WTC11 (cell line): Measurements from ENCODE around the gene ZNF324B.

Experiments
- CTCF ChIP-seq: fragments of 200-600 bp; IDR thresholded peaks from 2 replicates; pipeline ENCODE4 v1.8.0; 2022; ENCODE audit warnings: antibody characterized with exemption
- FOXP4 ChIP-seq: sonication (generic); formaldehyde crosslinking; IDR thresholded peaks from 2 replicates; pipeline ENCODE4 v1.8.0; 2022; ENCODE audit warnings: mild to moderate bottlenecking, missing genetic modification reagents
- JUN ChIP-seq: sonication (generic); formaldehyde crosslinking; IDR thresholded peaks from 2 replicates; pipeline ENCODE4 v1.8.0; 2023; ENCODE audit warnings: mild to moderate bottlenecking, missing genetic modification reagents
- MAX ChIP-seq: sonication (generic); formaldehyde crosslinking; IDR thresholded peaks from 2 replicates; pipeline ENCODE4 v1.8.0; 2022; ENCODE audit warnings: mild to moderate bottlenecking, missing genetic modification reagents
- MLX ChIP-seq: sonication (generic); formaldehyde crosslinking; IDR thresholded peaks from 2 replicates; pipeline ENCODE4 v1.8.1; 2023; ENCODE audit warnings: mild to moderate bottlenecking, missing genetic modification reagents, moderate library complexity
- MYBL2 ChIP-seq: sonication (generic); formaldehyde crosslinking; IDR thresholded peaks from 2 replicates; pipeline ENCODE4 v1.8.1; 2023; ENCODE audit warnings: mild to moderate bottlenecking, moderate library complexity, missing genetic modification reagents
- NR1H2 ChIP-seq: sonication (generic); formaldehyde crosslinking; IDR thresholded peaks from 2 replicates; pipeline ENCODE4 v1.9.0; 2021; ENCODE audit warnings: mild to moderate bottlenecking, moderate library complexity, missing genetic modification reagents
- RELA ChIP-seq: sonication (generic); formaldehyde crosslinking; IDR thresholded peaks from 2 replicates; pipeline ENCODE4 v1.8.1; 2022; ENCODE audit warnings: missing genetic modification reagents, mild to moderate bottlenecking, borderline replicate concordance
- SP1 ChIP-seq: sonication (generic); formaldehyde crosslinking; conservative IDR thresholded peaks from 2 replicates; pipeline ENCODE4 v1.8.1; 2022; ENCODE audit warnings: missing genetic modification reagents
- TCF7 ChIP-seq: sonication (generic); formaldehyde crosslinking; IDR thresholded peaks from 2 replicates; pipeline ENCODE4 v1.8.0; 2022; ENCODE audit warnings: mild to moderate bottlenecking, low read depth, missing genetic modification reagents, moderate library complexity
- USF2 ChIP-seq: sonication (generic); formaldehyde crosslinking; IDR thresholded peaks from 2 replicates; pipeline ENCODE4 v1.8.1; 2023; ENCODE audit warnings: mild to moderate bottlenecking, missing genetic modification reagents, moderate library complexity
- ZNF317 ChIP-seq: sonication (generic); formaldehyde crosslinking; IDR thresholded peaks from 2 replicates; pipeline ENCODE4 v1.8.1; 2023; ENCODE audit warnings: low read depth, mild to moderate bottlenecking, moderate library complexity, missing genetic modification reagents, borderline replicate concordance
- ZNF416 ChIP-seq: fragments of 250-450 bp; sonication (Bioruptor Pico); IDR thresholded peaks from 2 replicates; pipeline ENCODE4 v1.9.0; 2021; ENCODE audit warnings: mild to moderate bottlenecking, inconsistent platforms

- TF ChIP-seq USF2 (no peak), CTCF (no peak), SP1 (no peak), NR1H2 (CRISPR knock-in tag) (no peak), RELA (CRISPR knock-in tag) (no peak), ZNF416 (CRISPR knock-in tag) (no peak), JUN (CRISPR knock-in tag) (no peak), MAX (CRISPR knock-in tag) (no peak), FOXP4 (no peak), MYBL2 (CRISPR knock-in tag) (no peak), ZNF317 (CRISPR knock-in tag) (no peak), TCF7 (CRISPR knock-in tag) (no peak), MLX (no peak)
Measured at GRCh38 chr19:58479303-58479702, 27.9 kb downstream of the ZNF324B start.
